ENCODE results near the gene SKI. TPM values are rescaled to one million over a fixed set of nuclear protein-coding genes. Genes with fewer than 3 reads are reported as not detected.

Gene SKI
- total and polyA plus RNA-seq, 7 donors: 7.7 to 32.1 (median 21.4) TPM

DNA sequence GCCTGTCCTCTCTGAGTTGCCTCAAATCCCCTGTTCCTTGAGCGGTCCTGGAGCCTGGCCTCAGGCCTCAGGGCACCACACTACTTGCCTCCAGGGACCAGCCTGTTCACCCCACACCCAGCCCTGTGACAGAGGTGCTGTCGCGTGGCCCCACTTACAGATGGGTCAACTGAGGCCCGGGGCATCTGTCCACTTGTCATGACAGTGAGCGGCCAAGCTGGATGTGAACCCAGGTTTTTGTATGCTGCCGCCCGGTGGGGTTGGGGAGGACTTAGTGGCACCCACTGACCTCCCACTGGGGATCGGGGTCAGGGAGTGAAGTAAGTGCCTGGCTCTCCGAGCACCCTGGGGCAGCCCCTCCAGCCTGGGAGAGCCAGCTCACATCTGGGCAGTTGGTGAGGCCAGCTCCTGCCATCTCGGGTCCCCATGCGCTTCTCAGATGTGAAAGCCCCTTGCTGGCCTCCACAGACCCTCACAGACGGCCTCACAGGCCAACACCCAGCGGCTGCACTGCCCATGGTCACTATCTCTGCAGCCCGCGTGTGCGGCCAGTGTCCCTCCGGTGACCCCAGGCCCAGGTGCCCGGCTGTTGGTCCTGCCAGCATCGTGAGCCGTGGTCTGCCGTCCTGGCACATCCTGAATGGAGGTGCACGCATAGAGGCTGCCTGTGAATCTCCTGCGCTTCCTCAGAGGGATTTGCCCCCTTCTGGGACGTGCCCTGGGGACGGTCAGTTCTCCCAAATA lies 24.3 kb upstream of the SKI start:
- Histone ChIP-seq H3K27ac (peak overlapping the region; percentile 71), H3K9me3 (no peaks in the 10 kb centered on the region), H3K27me3 (ENCODE audit: insufficient read depth in 3 of 3, low read length in 2 of 3) (no peaks in the 10 kb centered on the region), H3K36me3 (ENCODE audit: insufficient read depth in 1 of 2, low read depth in 1 of 2) (no peaks in the 10 kb centered on the region), H3K4me3 (peak overlapping the region; percentile 69), H3K4me1 (peaks cover 30% of the 10 kb centered on the region)
- ATAC-seq (peak in 1 of 4 donors; percentile 0), DNase-seq (no peak)
- intact Hi-C loops (cut with DNase I): no loop called here
- TF ChIP-seq, protein P1, sequence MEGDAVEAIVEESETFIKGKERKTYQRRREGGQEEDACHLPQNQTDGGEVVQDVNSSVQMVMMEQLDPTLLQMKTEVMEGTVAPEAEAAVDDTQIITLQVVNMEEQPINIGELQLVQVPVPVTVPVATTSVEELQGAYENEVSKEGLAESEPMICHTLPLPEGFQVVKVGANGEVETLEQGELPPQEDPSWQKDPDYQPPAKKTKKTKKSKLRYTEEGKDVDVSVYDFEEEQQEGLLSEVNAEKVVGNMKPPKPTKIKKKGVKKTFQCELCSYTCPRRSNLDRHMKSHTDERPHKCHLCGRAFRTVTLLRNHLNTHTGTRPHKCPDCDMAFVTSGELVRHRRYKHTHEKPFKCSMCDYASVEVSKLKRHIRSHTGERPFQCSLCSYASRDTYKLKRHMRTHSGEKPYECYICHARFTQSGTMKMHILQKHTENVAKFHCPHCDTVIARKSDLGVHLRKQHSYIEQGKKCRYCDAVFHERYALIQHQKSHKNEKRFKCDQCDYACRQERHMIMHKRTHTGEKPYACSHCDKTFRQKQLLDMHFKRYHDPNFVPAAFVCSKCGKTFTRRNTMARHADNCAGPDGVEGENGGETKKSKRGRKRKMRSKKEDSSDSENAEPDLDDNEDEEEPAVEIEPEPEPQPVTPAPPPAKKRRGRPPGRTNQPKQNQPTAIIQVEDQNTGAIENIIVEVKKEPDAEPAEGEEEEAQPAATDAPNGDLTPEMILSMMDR (IDR thresholded peaks at IDR 0.05): no peak
- 56 to 66% (median 57%) methylated on average over 24 to 25 of the region's 25 CpGs for WGBS, 3 donors

DNA sequence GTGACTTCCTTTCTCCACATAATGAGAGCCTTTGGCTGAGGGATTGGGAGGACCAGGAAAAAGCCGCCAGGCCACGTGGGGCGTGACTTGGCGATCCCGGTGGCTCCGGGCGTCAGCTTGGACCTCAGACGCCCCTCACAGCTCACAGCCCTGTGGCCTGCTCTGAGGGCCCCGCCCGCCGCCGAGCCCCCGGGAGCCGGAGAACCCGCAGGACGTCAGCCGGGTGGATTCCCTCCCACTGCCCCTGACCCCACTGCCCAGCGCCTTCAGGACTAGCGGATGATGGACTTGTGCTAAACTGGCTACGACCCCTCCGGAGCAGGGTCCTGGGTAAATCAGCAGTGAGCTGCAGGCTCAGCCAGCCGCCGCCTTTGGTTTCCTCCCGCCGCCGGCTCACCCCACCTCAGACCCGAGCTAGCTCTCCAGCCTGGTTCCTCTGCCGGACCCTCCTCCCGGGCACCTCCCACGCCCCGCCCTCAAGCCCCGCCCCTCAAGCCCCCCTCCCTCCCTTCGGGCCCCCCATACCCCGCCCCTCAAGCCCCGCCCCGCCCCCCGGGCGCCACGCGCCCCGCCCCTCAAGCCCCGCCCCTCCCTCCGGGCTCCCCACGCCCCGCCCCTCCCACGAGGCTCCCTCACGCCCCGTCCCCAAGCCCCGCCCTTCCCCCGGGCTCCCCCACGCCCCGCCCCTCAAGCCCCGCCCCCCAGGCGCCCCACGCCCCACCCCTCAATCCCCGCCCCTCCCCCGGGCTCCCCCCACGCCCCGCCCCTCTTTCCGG lies 23.5 kb upstream of the SKI start:
- peak overlapping the region; percentile 69 for H3K4me3 ChIP-seq
- no peaks in the 10 kb centered on the region for H3K9me3 ChIP-seq
- TF ChIP-seq, protein P1 (IDR thresholded peaks at IDR 0.05): no peak
- H3K36me3 ChIP-seq (ENCODE audit: insufficient read depth in 1 of 2, low read depth in 1 of 2): no peaks in the 10 kb centered on the region
- peak overlapping the region; percentile 71 for H3K27ac ChIP-seq
- H3K4me1 ChIP-seq: peaks cover 29% of the 10 kb centered on the region
- intact Hi-C loops (cut with DNase I): loop anchor here in 1 of 2 donors (5.0 kb wide), 1 partner anchor 113 kb away; no protein-coding TSS in a partner anchor
- WGBS, 3 donors: 0 to 1% (median 1%) methylated on average over 24 to 49 of the region's 60 CpGs
- peak; percentile 53 to 66 (median 60) for ATAC-seq
- H3K27me3 ChIP-seq (ENCODE audit: insufficient read depth in 3 of 3, low read length in 2 of 3): no peaks in the 10 kb centered on the region
- peak; percentile 83 to 91 for DNase-seq

DNA sequence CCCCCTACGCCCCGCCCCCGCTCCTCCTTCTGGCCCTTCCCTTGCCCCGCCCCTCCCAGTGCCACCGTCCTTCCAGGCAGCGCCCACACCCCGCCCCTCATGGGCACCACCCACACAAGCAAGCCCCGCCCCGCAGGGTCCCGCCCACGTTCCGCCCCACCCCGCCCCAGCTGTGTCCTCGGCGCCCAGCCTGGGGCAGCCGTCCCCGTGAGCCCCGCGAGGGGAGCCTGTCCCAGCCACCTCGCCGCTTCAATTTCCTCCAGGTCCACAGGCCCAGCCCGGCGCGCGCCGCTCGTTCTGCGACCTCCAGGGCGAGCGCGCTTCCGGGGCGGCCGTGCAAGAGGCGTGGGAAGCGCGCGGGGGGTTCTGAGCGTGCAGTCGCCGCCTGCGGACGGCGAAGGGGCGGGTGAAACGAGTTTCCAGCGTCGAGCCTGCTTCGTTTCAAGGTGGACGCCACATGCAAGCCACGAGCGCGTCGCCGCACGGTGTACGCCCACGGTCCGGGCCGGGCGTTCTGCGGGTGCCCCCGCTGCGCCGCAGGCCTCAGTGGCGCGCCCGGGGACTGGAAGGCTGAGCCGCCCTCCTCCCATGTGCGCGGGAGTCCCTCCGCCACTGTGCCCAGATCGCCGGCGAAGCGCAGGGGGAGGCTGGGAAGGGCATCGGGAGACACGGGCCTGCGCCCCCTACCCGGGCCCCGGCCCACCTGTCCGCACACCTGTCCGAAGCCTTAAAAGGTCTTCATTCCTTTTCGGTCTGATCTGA lies 22.7 kb upstream of the SKI start:
- Histone ChIP-seq H3K27me3 (ENCODE audit: insufficient read depth in 3 of 3, low read length in 2 of 3) (no peaks in the 10 kb centered on the region), H3K27ac (peak overlapping the region; percentile 77), H3K4me3 (peak overlapping the region; percentile 67), H3K9me3 (no peaks in the 10 kb centered on the region), H3K4me1 (peaks cover 25% of the 10 kb centered on the region), H3K36me3 (ENCODE audit: insufficient read depth in 1 of 2, low read depth in 1 of 2) (no peaks in the 10 kb centered on the region)
- peak; percentile 90 to 93 (median 91) for ATAC-seq
- DNase-seq: peak; percentile 98 to 99
- TF ChIP-seq, protein P1 (IDR thresholded peaks at IDR 0.05): no peak
- intact Hi-C loops (cut with DNase I): loop anchor here in 1 of 2 donors (5.0 kb wide), 1 partner anchor 112 kb away; no protein-coding TSS in a partner anchor
- WGBS, 3 donors: 8 to 14% (median 9%) methylated on average over 49 to 80 of the region's 84 CpGs

DNA sequence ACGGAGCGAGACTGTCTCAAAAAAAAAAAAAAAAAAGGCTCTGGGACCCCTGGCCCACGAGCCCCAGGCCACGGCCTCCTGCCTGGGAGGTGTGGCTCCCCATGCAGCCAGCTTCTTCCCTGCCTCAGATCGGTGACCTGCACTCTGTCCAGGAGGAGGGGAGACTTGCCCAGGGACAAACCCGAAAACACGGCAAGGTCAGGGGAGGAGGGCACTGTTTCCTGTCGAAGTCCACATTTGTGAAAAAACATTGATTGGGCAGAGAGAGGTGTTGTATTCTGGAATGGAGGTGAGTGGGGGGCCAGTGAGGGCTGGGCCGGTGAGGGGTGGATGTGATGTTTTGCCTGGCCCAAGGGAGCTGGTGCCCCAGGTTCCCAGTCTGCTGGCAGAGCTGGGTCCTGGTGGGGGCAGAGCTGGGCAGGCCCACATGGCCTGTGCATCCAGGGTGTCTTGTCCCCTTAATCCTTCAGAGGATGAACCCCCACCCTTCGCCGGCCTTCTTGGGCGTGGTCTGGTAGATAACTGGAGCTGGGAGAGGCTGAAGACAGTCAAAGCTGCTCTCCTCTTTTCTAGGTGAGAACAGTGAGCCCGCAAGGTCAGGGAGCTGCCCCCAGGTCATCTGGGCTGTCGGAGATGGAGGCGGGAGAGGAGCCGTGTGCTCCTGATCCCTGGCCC lies 21.2 kb upstream of the SKI start:
- peaks cover 25% of the 10 kb centered on the region for H3K4me1 ChIP-seq
- peak overlapping the region; percentile 74 for H3K27ac ChIP-seq
- TF ChIP-seq, protein P1 (IDR thresholded peaks at IDR 0.05): no peak
- WGBS, 3 donors: 84 to 89% (median 86%) methylated on average over 16 of the region's 16 CpGs
- no peaks in the 10 kb centered on the region for H3K36me3 ChIP-seq (ENCODE audit: insufficient read depth in 1 of 2, low read depth in 1 of 2)
- intact Hi-C loops (cut with DNase I): loop anchor here in 1 of 2 donors (5.0 kb wide), 1 partner anchor 110 kb away; no protein-coding TSS in a partner anchor
- no peaks in the 10 kb centered on the region for H3K9me3 ChIP-seq
- ATAC-seq (no peak), DNase-seq (peak in 1 of 2 donors; percentile 53)
- no peak overlapping the region for H3K4me3 ChIP-seq
- H3K27me3 ChIP-seq (ENCODE audit: insufficient read depth in 3 of 3, low read length in 2 of 3): no peaks in the 10 kb centered on the region
